Gastroesophageal sphincter (tissue), 4 donors: ENCODE results near the gene PFDN1. TPM values are rescaled to one million over a fixed set of nuclear protein-coding genes. Genes with fewer than 3 reads are reported as not detected.

Source experiments
- ATAC-seq: fragments of 150-250 bp; one replicate; pipeline ENCODE4 v1.9.1; 2016; ENCODE audit warnings: mild to moderate bottlenecking, moderate library complexity
- H3K27ac ChIP-seq, 4 donors: fragments of 200-600 bp; sonication (generic) in 3 of 4; 1 replicate in 3 of 4; 2 replicates in 1 of 4; pipeline ENCODE4 v1.5.1; 2016 to 2019
- H3K27me3 ChIP-seq: fragments of 200-600 bp; sonication (generic); one replicate; pipeline ENCODE4 v1.5.1; 2019
- H3K36me3 ChIP-seq, 2 donors: fragments of 200-600 bp; sonication (generic); one replicate each; pipeline ENCODE4 v1.5.1; 2019; ENCODE audit warnings: control low read depth in 1 of 2
- H3K4me1 ChIP-seq, 3 donors: fragments of 200-600 bp; sonication (generic); 1 replicate in 2 of 3; 2 replicates in 1 of 3; pipeline ENCODE4 v1.5.1; 2016 to 2019; ENCODE audit warnings: control low read depth in 2 of 3
- H3K4me3 ChIP-seq, 2 donors: fragments of 200-600 bp; sonication (generic); one replicate each; pipeline ENCODE4 v1.5.1; 2019; ENCODE audit warnings: mild to moderate bottlenecking in 1 of 2, moderate library complexity in 1 of 2
- H3K9me3 ChIP-seq, 3 donors: fragments of 200-600 bp; sonication (generic); one replicate each; pipeline ENCODE4 v1.5.1; 2017 to 2019; ENCODE audit warnings: control low read depth in 2 of 3
- CTCF ChIP-seq, 4 experiments: fragments of 200-600 bp in 2 of 4; fragments of 450-650 bp in 2 of 4; sonication (generic) in 1 of 4; IDR thresholded peaks; one replicate each; pipeline ENCODE4 v1.5.1; 2017 to 2019; ENCODE audit warnings: antibody characterized with exemption in 4 of 4, mild to moderate bottlenecking in 2 of 4, moderate library complexity in 2 of 4
- EP300 ChIP-seq: sonication (generic); formaldehyde crosslinking; IDR thresholded peaks from one replicate; pipeline ENCODE4 v1.6.1; 2017; ENCODE audit warnings: antibody characterized with exemption, mild to moderate bottlenecking
- POLR2A ChIP-seq, 2 donors: fragments of 450-650 bp; IDR thresholded peaks; one replicate each; pipeline ENCODE4 v1.6.1; 2017; ENCODE audit warnings: antibody characterized with exemption in 2 of 2, mild to moderate bottlenecking in 2 of 2, moderate library complexity in 1 of 2
- POLR2AphosphoS5 ChIP-seq: sonication (generic); formaldehyde crosslinking; IDR thresholded peaks from one replicate; pipeline ENCODE4 v1.6.1; 2017; ENCODE audit warnings: antibody characterized with exemption
- WGBS, 2 donors: methylation state at CpG; one replicate each; pipeline ENCODE4 v1.1.5; 2018; ENCODE audit warnings: low coverage in 1 of 2; 5-methylcytosine and 5-hydroxymethylcytosine counted together
- total RNA-seq, 4 donors: library from RNA; depleted of rRNA; stranded (reverse); fragments of >200 nt; gene quantifications; one replicate each; pipeline ENCODE4 v1.1.0, GENCODE V29; 2016

PFDN1 gene
- total RNA-seq, 4 donors from 2014 or later, result 66.1 to 99.7 (median 92.8) TPM

GRCh38 chr5:140242890-140243585 lies 59.9 kb downstream of the PFDN1 start:
- Histone ChIP-seq H3K4me1 (peaks cover 4 to 84% (median 53%) of the 10 kb centered on the region in 3 donors), H3K27me3 (no peaks in the 10 kb centered on the region), H3K27ac (peak overlapping the region in 2 of 4 donors; percentile 17 to 76), H3K4me3 (no peak overlapping the region), H3K9me3 (no peaks in the 10 kb centered on the region), H3K36me3 (peaks cover 0 to 23% of the 10 kb centered on the region in 2 donors)
- no peak for ATAC-seq
- no peak for TF ChIP-seq POLR2A (IDR thresholded peaks at IDR 0.05)
- TF ChIP-seq POLR2AphosphoS5, result no peak
- no peak for TF ChIP-seq CTCF (IDR thresholded peaks at IDR 0.05)
- WGBS, 2 donors, result 90% methylated on average over 2 of the region's 4 CpGs; no CpG with 5 or more reads in 1 of the 2 donors

DNA sequence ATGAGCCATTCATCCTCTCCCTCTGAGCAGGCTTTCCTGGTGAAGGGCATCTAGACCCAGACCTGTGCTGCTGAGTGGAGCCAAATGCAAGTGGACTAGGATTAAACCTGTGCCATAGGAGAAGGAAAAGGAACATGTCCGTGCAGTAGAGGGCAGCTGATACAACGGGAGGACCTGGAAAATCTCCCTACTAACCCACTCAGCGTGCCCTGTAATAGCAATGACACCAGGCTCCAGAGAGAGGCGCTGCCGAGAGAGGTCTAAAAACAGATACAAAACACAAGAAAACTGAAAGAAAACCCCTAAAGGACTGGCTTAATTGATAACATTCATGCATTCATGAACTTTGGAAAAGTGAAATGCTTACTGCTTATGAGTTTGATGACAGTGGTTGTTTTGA lies 60.8 kb downstream of the PFDN1 start:
- ATAC-seq, result no peak
- H3K4me1 ChIP-seq, result peaks cover 4 to 79% (median 53%) of the 10 kb centered on the region in 3 donors
- WGBS, 2 donors, result 48 to 50% methylated on average over 1 to 4 of the region's 5 CpGs

GRCh38 chr5:140240987-140241706 lies 61.8 kb downstream of the PFDN1 start:
- H3K27ac ChIP-seq, result peak overlapping the region in 3 of 4 donors; percentile 76 to 82 (median 77)
- ATAC-seq, result peak; percentile 81
- peak in 1 of 4 experiments; percentile 22 for TF ChIP-seq CTCF (IDR thresholded peaks at IDR 0.05)
- peak; percentile 71 for TF ChIP-seq POLR2AphosphoS5
- no peak for TF ChIP-seq EP300
- no peak for TF ChIP-seq POLR2A (IDR thresholded peaks at IDR 0.05)

More for the DNA sequence above, 60.8 kb downstream of the PFDN1 start:
- Histone ChIP-seq H3K4me3 (no peak overlapping the region), H3K27me3 (no peaks in the 10 kb centered on the region), H3K9me3 (no peaks in the 10 kb centered on the region), H3K27ac (peak overlapping the region in 3 of 4 donors; percentile 76 to 82 (median 77)), H3K36me3 (peaks cover 0 to 23% of the 10 kb centered on the region in 2 donors)
- no peak for TF ChIP-seq CTCF (IDR thresholded peaks at IDR 0.05)
- TF ChIP-seq POLR2AphosphoS5, result no peak
- TF ChIP-seq EP300, result no peak
- no peak for TF ChIP-seq POLR2A (IDR thresholded peaks at IDR 0.05)

GRCh38 chr5:140239939-140240700 lies 62.8 kb downstream of the PFDN1 start:
- Histone ChIP-seq H3K27me3 (no peaks in the 10 kb centered on the region), H3K4me3 (no peak overlapping the region), H3K36me3 (peaks cover 0 to 11% of the 10 kb centered on the region in 2 donors), H3K4me1 (peaks cover 4 to 64% (median 37%) of the 10 kb centered on the region in 3 donors), H3K9me3 (no peaks in the 10 kb centered on the region), H3K27ac (peak overlapping the region in 3 of 4 donors; percentile 76 to 82 (median 77))
- TF ChIP-seq EP300 (no peak), POLR2AphosphoS5 (no peak), CTCF (IDR thresholded peaks at IDR 0.05) (peak in 3 of 4 experiments; percentile 60 to 77 (median 67)), POLR2A (IDR thresholded peaks at IDR 0.05) (no peak)
- ATAC-seq, result no peak
- WGBS, 2 donors, result 5 to 38% methylated on average over 3 to 4 of the region's 11 CpGs

More at GRCh38 chr5:140240987-140241706, 61.8 kb downstream of the PFDN1 start:
- Histone ChIP-seq H3K27me3 (no peaks in the 10 kb centered on the region), H3K9me3 (no peaks in the 10 kb centered on the region), H3K36me3 (peaks cover 0 to 22% of the 10 kb centered on the region in 2 donors), H3K4me1 (peaks cover 4 to 75% (median 46%) of the 10 kb centered on the region in 3 donors), H3K4me3 (no peak overlapping the region)
- 9% methylated on average over 4 of the region's 9 CpGs; no CpG with 5 or more reads in 1 of the 2 donors for WGBS, 2 donors
